ENCODE data around the gene CCDC15. TPM values are rescaled to one million over a fixed set of nuclear protein-coding genes. Genes with fewer than 3 reads are reported as not detected.

The CCDC15 gene
- total and polyA plus RNA-seq, 8 donors = 0.31 to 15.6 (median 0.92) TPM

- no peak overlapping the region for H3K4me3 ChIP-seq
- TF ChIP-seq CTCF (IDR thresholded peaks at IDR 0.05) = no peak
- no peak for TF ChIP-seq POLR2AphosphoS5 (IDR thresholded peaks at IDR 0.05)
- TF ChIP-seq POLR2A (IDR thresholded peaks at IDR 0.05) = no peak
- no peak for TF ChIP-seq EP300 (IDR thresholded peaks at IDR 0.05)
- no peaks in the 10 kb centered on the region for H3K9me3 ChIP-seq
- 37 to 59% (median 52%) methylated on average over 4 of the region's 4 CpGs for WGBS, 5 donors
- intact Hi-C loops (cut with DNase I; ENCODE audit: low total_unique reads) = no loop called here
- H3K27me3 ChIP-seq = peaks cover 0 to 7% (median 3%) of the 10 kb centered on the region in 3 donors
- no peak for DNase-seq
- no peaks in the 10 kb centered on the region for H3K36me3 ChIP-seq
- peaks cover 10 to 38% (median 17%) of the 10 kb centered on the region in 4 donors for H3K4me1 ChIP-seq
- no peak overlapping the region for H3K27ac ChIP-seq
These were observed 115.0 kb downstream of the CCDC15 start for GRCh38 chr11:125069008-125069407.

GRCh38 chr11:125069796-125070195 lies 115.8 kb downstream of the CCDC15 start:
- Histone ChIP-seq H3K4me3 (no peak overlapping the region), H3K9me3 (no peaks in the 10 kb centered on the region), H3K27ac (peak overlapping the region in 4 of 5 donors; percentile 41 to 67 (median 50)), H3K4me1 (peaks cover 8 to 37% (median 17%) of the 10 kb centered on the region in 4 donors), H3K36me3 (no peaks in the 10 kb centered on the region), H3K27me3 (peaks cover 0 to 11% (median 3%) of the 10 kb centered on the region in 3 donors)
- intact Hi-C loops (cut with DNase I; ENCODE audit: low total_unique reads) = no loop called here
- TF ChIP-seq POLR2AphosphoS5 (IDR thresholded peaks at IDR 0.05) (no peak), CTCF (IDR thresholded peaks at IDR 0.05) (no peak), POLR2A (IDR thresholded peaks at IDR 0.05) (no peak), EP300 (IDR thresholded peaks at IDR 0.05) (no peak)
- no peak for DNase-seq
- 71 to 82% (median 76%) methylated on average over 5 of the region's 5 CpGs for WGBS, 5 donors

- Histone ChIP-seq H3K4me3 (no peak overlapping the region), H3K9me3 (no peaks in the 10 kb centered on the region), H3K36me3 (no peaks in the 10 kb centered on the region), H3K27me3 (peaks cover 0 to 11% (median 3%) of the 10 kb centered on the region in 3 donors), H3K27ac (peak overlapping the region in 4 of 5 donors; percentile 47 to 67 (median 52)), H3K4me1 (peaks cover 8 to 37% (median 17%) of the 10 kb centered on the region in 4 donors)
- intact Hi-C loops (cut with DNase I; ENCODE audit: low total_unique reads) = no loop called here
- WGBS, 5 donors = 41 to 62% (median 49%) methylated on average over 6 to 7 of the region's 7 CpGs
- TF ChIP-seq EP300 (IDR thresholded peaks at IDR 0.05) (no peak), POLR2A (IDR thresholded peaks at IDR 0.05) (no peak), POLR2AphosphoS5 (IDR thresholded peaks at IDR 0.05) (peak in 1 of 3 donors; percentile 55), CTCF (IDR thresholded peaks at IDR 0.05) (no peak)
- peak; percentile 61 to 85 for DNase-seq
These were observed 116.8 kb downstream of the CCDC15 start for GRCh38 chr11:125070699-125071254.

GRCh38 chr11:125071435-125071834 lies 117.4 kb downstream of the CCDC15 start:
- peaks cover 0 to 11% (median 3%) of the 10 kb centered on the region in 3 donors for H3K27me3 ChIP-seq
- no peak for DNase-seq
- H3K36me3 ChIP-seq = no peaks in the 10 kb centered on the region
- H3K4me3 ChIP-seq = no peak overlapping the region
- peaks cover 8 to 37% (median 17%) of the 10 kb centered on the region in 4 donors for H3K4me1 ChIP-seq
- intact Hi-C loops (cut with DNase I; ENCODE audit: low total_unique reads) = no loop called here
- TF ChIP-seq CTCF (IDR thresholded peaks at IDR 0.05) (no peak), POLR2AphosphoS5 (IDR thresholded peaks at IDR 0.05) (no peak), POLR2A (IDR thresholded peaks at IDR 0.05) (no peak), EP300 (IDR thresholded peaks at IDR 0.05) (no peak)
- peak overlapping the region in 4 of 5 donors; percentile 47 to 67 (median 52) for H3K27ac ChIP-seq
- 48 to 69% (median 61%) methylated on average over 5 of the region's 5 CpGs for WGBS, 5 donors
- no peaks in the 10 kb centered on the region for H3K9me3 ChIP-seq

Measured in stomach (tissue), 9 donors.